Neural cell (in vitro differentiated cells): ENCODE results near the gene MOB2. TPM values are rescaled to one million over a fixed set of nuclear protein-coding genes. Genes with fewer than 3 reads are reported as not detected.

Experiments
- H2AFZ ChIP-seq: fragments of 200-600, 300-800 bp; sonication (generic), shearing (Covaris generic); 2 replicates; pipeline ENCODE4 v1.6.0; 2014; ENCODE audit warnings: low read depth, mild to moderate bottlenecking, antibody characterized with exemption, low read length, moderate library complexity
- H3F3A ChIP-seq: fragments of 200-600 bp; shearing (Covaris generic); 2 replicates; pipeline ENCODE4 v1.6.1; 2016; ENCODE audit warnings: mild to moderate bottlenecking, moderate library complexity, mixed read lengths, antibody characterized with exemption, low read length; ENCODE audit not compliant: insufficient read depth, poor library complexity, severe bottlenecking
- H3K27ac ChIP-seq: fragments of 200-600, 300-800 bp; sonication (generic), shearing (Covaris generic); 2 replicates; pipeline ENCODE4 v1.5.1; 2014; ENCODE audit warnings: mild to moderate bottlenecking, low read length, moderate library complexity
- H3K27me3 ChIP-seq: fragments of 300-800, 200-600 bp; sonication (generic), shearing (Covaris generic); 2 replicates; pipeline ENCODE4 v1.6.0; 2014; ENCODE audit warnings: mild to moderate bottlenecking, low read depth, low read length, moderate library complexity; ENCODE audit not compliant: insufficient read depth
- H3K36me3 ChIP-seq: fragments of 300-800, 200-600 bp; sonication (generic), shearing (Covaris generic); 2 replicates; pipeline ENCODE4 v1.5.1; 2014; ENCODE audit warnings: mild to moderate bottlenecking, antibody characterized with exemption, low read length, moderate library complexity; ENCODE audit not compliant: insufficient read depth
- H3K4me2 ChIP-seq: fragments of 300-800, 200-600 bp; sonication (generic), shearing (Covaris generic); 2 replicates; pipeline ENCODE4 v1.6.0; 2014; ENCODE audit warnings: mild to moderate bottlenecking, low read length
- H3K4me3 ChIP-seq: fragments of 300-800, 200-600 bp; sonication (generic), shearing (Covaris generic); 2 replicates; pipeline ENCODE4 v1.5.1; 2014; ENCODE audit warnings: mild to moderate bottlenecking, low read length, moderate library complexity
- H3K79me2 ChIP-seq: fragments of 200-600 bp; shearing (Covaris generic); replicated peaks from 2 replicates; pipeline ENCODE4 v1.6.0; 2014; ENCODE audit warnings: mild to moderate bottlenecking, low read length, moderate library complexity; ENCODE audit not compliant: insufficient read depth
- H3K9ac ChIP-seq: fragments of 300-800, 200-600 bp; sonication (generic), shearing (Covaris generic); 2 replicates; pipeline ENCODE4 v1.6.1; 2016; ENCODE audit warnings: mild to moderate bottlenecking, low read length, mixed read lengths
- H3K9me2 ChIP-seq: fragments of 200-600 bp; shearing (Covaris generic); 2 replicates; pipeline ENCODE4 v1.6.1; 2016; ENCODE audit warnings: mild to moderate bottlenecking, low read length, mixed read lengths; ENCODE audit not compliant: insufficient read depth
- H3K9me3 ChIP-seq: fragments of 200-600, 300-800 bp; sonication (generic), shearing (Covaris generic); 2 replicates; pipeline ENCODE4 v1.6.1; 2016; ENCODE audit warnings: mild to moderate bottlenecking, mixed run types, low read length, moderate library complexity, mixed read lengths
- H4K20me1 ChIP-seq: fragments of 200-600 bp; shearing (Covaris generic); 2 replicates; pipeline ENCODE4 v1.6.1; 2016; ENCODE audit warnings: mild to moderate bottlenecking, mixed run types; ENCODE audit not compliant: insufficient read depth
- CTCF ChIP-seq: fragments of 450-650 bp; IDR thresholded peaks from 2 replicates; pipeline ENCODE4 v1.5.1; 2014; ENCODE audit warnings: antibody characterized with exemption, mild to moderate bottlenecking, moderate library complexity; ENCODE audit not compliant: poor library complexity, severe bottlenecking
- EP300 ChIP-seq: fragments of 450-650 bp; conservative IDR thresholded peaks from 2 replicates; pipeline ENCODE4 v1.6.1; 2014; ENCODE audit warnings: antibody characterized with exemption, mild to moderate bottlenecking, moderate library complexity; ENCODE audit not compliant: poor library complexity, severe bottlenecking
- EZH2 ChIP-seq: fragments of 200-600, 300-800 bp; shearing (Covaris generic), sonication (generic); IDR thresholded peaks from 2 replicates; pipeline ENCODE4 v1.6.1; 2014; ENCODE audit warnings: antibody characterized with exemption, low read length, borderline replicate concordance, mild to moderate bottlenecking; ENCODE audit not compliant: insufficient read depth, poor library complexity, severe bottlenecking
- MXI1 ChIP-seq: fragments of 450-650 bp; conservative IDR thresholded peaks from 2 replicates; pipeline ENCODE4 v1.6.1; 2014; ENCODE audit warnings: antibody characterized with exemption, mild to moderate bottlenecking; ENCODE audit not compliant: poor library complexity, severe bottlenecking
- POLR2AphosphoS5 ChIP-seq: IDR thresholded peaks from 2 replicates; pipeline ENCODE4 v1.6.1; 2012
- RAD21 ChIP-seq: fragments of 450-650 bp; conservative IDR thresholded peaks from 2 replicates; pipeline ENCODE4 v1.6.1; 2014; ENCODE audit warnings: antibody characterized with exemption, mild to moderate bottlenecking, moderate library complexity
- REST ChIP-seq: IDR thresholded peaks from 2 replicates; pipeline ENCODE4 v1.6.1; 2012; ENCODE audit warnings: borderline replicate concordance
- SMC3 ChIP-seq: fragments of 450-650 bp; conservative IDR thresholded peaks from 2 replicates; pipeline ENCODE4 v1.6.1; 2014; ENCODE audit warnings: antibody characterized with exemption, mild to moderate bottlenecking, moderate library complexity; ENCODE audit not compliant: poor library complexity
- TAF1 ChIP-seq: IDR thresholded peaks from 2 replicates; pipeline ENCODE4 v1.6.1; 2012; ENCODE audit warnings: low read depth
- polyA plus RNA-seq: library from polyadenylated mRNA; depleted of rRNA; stranded (reverse); fragments of >200 nt; gene quantifications from 2 replicates; pipeline ENCODE4 v1.2.3, GENCODE V29; 2014

MOB2 gene
- polyA plus RNA-seq, 1 donor from 2014 or later, result 33.2 TPM

- H3K4me3 ChIP-seq, result no peak overlapping the region
- no peaks in the 10 kb centered on the region for H3K36me3 ChIP-seq
- H3K9me2 ChIP-seq, result no peaks in the 10 kb centered on the region
- no peak overlapping the region for H3K9ac ChIP-seq
- peaks cover 11% of the 10 kb centered on the region for H4K20me1 ChIP-seq
- no peak overlapping the region for H3K4me2 ChIP-seq
- no peak overlapping the region for H3K27ac ChIP-seq
- no peaks in the 10 kb centered on the region for H3F3A ChIP-seq
- H2AFZ ChIP-seq, result no peak overlapping the region
- H3K27me3 ChIP-seq, result no peaks in the 10 kb centered on the region
- TF ChIP-seq EZH2 (no peak), MXI1 (no peak), RAD21 (no peak), CTCF (no peak), POLR2AphosphoS5 (no peak), SMC3 (no peak), EP300 (no peak), TAF1 (no peak), REST (no peak)
- peaks cover 10% of the 10 kb centered on the region for H3K79me2 ChIP-seq
- H3K9me3 ChIP-seq, result peaks cover 3% of the 10 kb centered on the region
Measured at GRCh38 chr11:1422481-1422880, 64.1 kb downstream of the MOB2 start.

- no peak overlapping the region for H3K4me3 ChIP-seq
- H3K9me3 ChIP-seq, result peaks cover 13% of the 10 kb centered on the region
- H3K4me2 ChIP-seq, result no peak overlapping the region
- no peak overlapping the region for H3K27ac ChIP-seq
- H4K20me1 ChIP-seq, result peaks cover 11% of the 10 kb centered on the region
- no peak overlapping the region for H2AFZ ChIP-seq
- no peak overlapping the region for H3K9ac ChIP-seq
- H3K36me3 ChIP-seq, result no peaks in the 10 kb centered on the region
- no peaks in the 10 kb centered on the region for H3K9me2 ChIP-seq
- H3F3A ChIP-seq, result no peaks in the 10 kb centered on the region
- H3K79me2 ChIP-seq, result peaks cover 20% of the 10 kb centered on the region
- no peaks in the 10 kb centered on the region for H3K27me3 ChIP-seq
- TF ChIP-seq EP300 (no peak), MXI1 (no peak), CTCF (no peak), SMC3 (no peak), RAD21 (no peak), TAF1 (no peak), POLR2AphosphoS5 (no peak), REST (no peak), EZH2 (no peak)
Measured at GRCh38 chr11:1421291-1421690, 65.3 kb downstream of the MOB2 start.
